Breast epithelium (tissue), 3 donors: ENCODE measurements around the gene ABCC4.

Experiments used
- CTCF ChIP-seq, 3 donors: fragments of 450-650 bp; IDR thresholded peaks; one replicate each; pipeline ENCODE4 v1.5.1; 2016 to 2017; ENCODE audit warnings: antibody characterized with exemption in 3 of 3, mild to moderate bottlenecking in 3 of 3, moderate library complexity in 3 of 3
- POLR2A ChIP-seq: fragments of 450-650 bp; IDR thresholded peaks from one replicate; pipeline ENCODE4 v1.6.1; 2016; ENCODE audit warnings: antibody characterized with exemption, mild to moderate bottlenecking, moderate library complexity

GRCh38 chr13:95184317-95184716 is 116.9 kb downstream of the ABCC4 start:
- TF ChIP-seq CTCF (IDR thresholded peaks at IDR 0.05) = no peak
- no peak for TF ChIP-seq POLR2A
